Lower leg skin (tissue), 3 donors: ENCODE results near the gene PCCA.

Experiments
- CTCF ChIP-seq, 3 donors: fragments of 450-650 bp; IDR thresholded peaks; one replicate each; pipeline ENCODE4 v1.5.1; 2016; ENCODE audit warnings: antibody characterized with exemption in 3 of 3, mild to moderate bottlenecking in 3 of 3, moderate library complexity in 2 of 3
- POLR2A ChIP-seq, 2 donors: fragments of 450-650 bp; IDR thresholded peaks; one replicate each; pipeline ENCODE4 v1.6.1; 2016 to 2017; ENCODE audit warnings: antibody characterized with exemption in 2 of 2, mild to moderate bottlenecking in 1 of 2, moderate library complexity in 1 of 2

- no peak for TF ChIP-seq CTCF (IDR thresholded peaks at IDR 0.05)
- TF ChIP-seq POLR2A (IDR thresholded peaks at IDR 0.05) = no peak
These were observed 438.8 kb downstream of the PCCA start for GRCh38 chr13:100527644-100528043.
